RWPE2 (cell line): Measurements from ENCODE around the gene FAM177A1.
"Not testable (repeated sequence)": the region's sequence is repeated elsewhere in the genome, so short reads cannot be mapped to it uniquely, and the experiment has no call there.

ENCODE experiments used
- ATAC-seq: fragments of 200-7000 bp; cut with Tn5 transposase; 3 replicates; pipeline ENCODE4 v1.9.1; 2021; ENCODE audit warnings: low read depth
- DNase-seq: peaks from one replicate; pipeline ENCODE4 v3.0.0-alpha.2; 2020; ENCODE audit warnings: low spot score
- H3K27ac ChIP-seq: fragments of 450-650 bp; 2 replicates; pipeline ENCODE4 v1.5.1; 2017; ENCODE audit warnings: mild to moderate bottlenecking; ENCODE audit not compliant: poor library complexity, severe bottlenecking
- H3K27me3 ChIP-seq: fragments of 250-450 bp; sonication (Bioruptor Pico); 2 replicates; pipeline ENCODE4 v1.5.1; 2021; ENCODE audit warnings: mild to moderate bottlenecking, moderate library complexity; ENCODE audit not compliant: insufficient read depth, poor library complexity, severe bottlenecking
- H3K36me3 ChIP-seq: fragments of 250-450 bp; sonication (Bioruptor Pico); 2 replicates; pipeline ENCODE4 v1.5.1; 2020; ENCODE audit warnings: low read depth, mild to moderate bottlenecking, moderate library complexity
- H3K4me1 ChIP-seq: fragments of 250-450 bp; sonication (Bioruptor Pico); 2 replicates; pipeline ENCODE4 v1.5.1; 2021; ENCODE audit warnings: mild to moderate bottlenecking, moderate library complexity; ENCODE audit not compliant: insufficient read depth, poor library complexity, severe bottlenecking
- H3K4me3 ChIP-seq: fragments of 250-450 bp; sonication (Bioruptor Pico); 2 replicates; pipeline ENCODE4 v1.5.1; 2021; ENCODE audit warnings: mild to moderate bottlenecking, moderate library complexity; ENCODE audit not compliant: severe bottlenecking
- H3K9me3 ChIP-seq: fragments of 250-450 bp; sonication (Bioruptor Pico); 2 replicates; pipeline ENCODE4 v1.5.1; 2021; ENCODE audit warnings: mild to moderate bottlenecking, moderate library complexity; ENCODE audit not compliant: severe bottlenecking
- TF ChIP-seq, protein P1 (sequence below): fragments of 450-650 bp; IDR thresholded peaks from one replicate; pipeline ENCODE4 v1.5.1; 2017; ENCODE audit warnings: mild to moderate bottlenecking, moderate library complexity; ENCODE audit not compliant: poor library complexity, severe bottlenecking

FAM177A1 gene

DNA sequence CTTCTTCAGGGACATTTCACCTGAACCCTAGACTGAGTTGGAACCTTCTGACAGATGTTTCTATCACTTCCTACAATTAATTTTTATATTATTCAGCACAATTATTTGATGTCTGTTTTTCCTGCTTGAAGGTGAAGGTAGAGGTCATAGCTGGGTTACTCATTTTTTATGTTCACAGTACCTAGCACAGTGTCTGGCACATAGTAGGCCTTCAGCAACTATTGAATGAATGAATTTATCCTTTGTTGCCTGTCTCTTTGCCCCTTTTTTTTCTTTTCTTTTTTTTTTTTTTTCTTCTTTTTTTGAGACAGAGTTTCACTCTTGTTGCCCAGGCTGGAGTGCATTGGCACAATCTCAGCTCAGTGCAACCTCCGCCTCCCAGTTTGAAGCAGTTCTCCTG, 29.5 kb upstream of the FAM177A1 start:
- Histone ChIP-seq H3K9me3 (no peaks in the 10 kb centered on the region), H3K36me3 (peaks cover 96% of the 10 kb centered on the region), H3K27me3 (no peaks in the 10 kb centered on the region), H3K4me1 (no peaks in the 10 kb centered on the region), H3K27ac (no peak overlapping the region), H3K4me3 (no peak overlapping the region)
- DNase-seq (no peak), ATAC-seq (no peak)
- TF ChIP-seq, protein P1, sequence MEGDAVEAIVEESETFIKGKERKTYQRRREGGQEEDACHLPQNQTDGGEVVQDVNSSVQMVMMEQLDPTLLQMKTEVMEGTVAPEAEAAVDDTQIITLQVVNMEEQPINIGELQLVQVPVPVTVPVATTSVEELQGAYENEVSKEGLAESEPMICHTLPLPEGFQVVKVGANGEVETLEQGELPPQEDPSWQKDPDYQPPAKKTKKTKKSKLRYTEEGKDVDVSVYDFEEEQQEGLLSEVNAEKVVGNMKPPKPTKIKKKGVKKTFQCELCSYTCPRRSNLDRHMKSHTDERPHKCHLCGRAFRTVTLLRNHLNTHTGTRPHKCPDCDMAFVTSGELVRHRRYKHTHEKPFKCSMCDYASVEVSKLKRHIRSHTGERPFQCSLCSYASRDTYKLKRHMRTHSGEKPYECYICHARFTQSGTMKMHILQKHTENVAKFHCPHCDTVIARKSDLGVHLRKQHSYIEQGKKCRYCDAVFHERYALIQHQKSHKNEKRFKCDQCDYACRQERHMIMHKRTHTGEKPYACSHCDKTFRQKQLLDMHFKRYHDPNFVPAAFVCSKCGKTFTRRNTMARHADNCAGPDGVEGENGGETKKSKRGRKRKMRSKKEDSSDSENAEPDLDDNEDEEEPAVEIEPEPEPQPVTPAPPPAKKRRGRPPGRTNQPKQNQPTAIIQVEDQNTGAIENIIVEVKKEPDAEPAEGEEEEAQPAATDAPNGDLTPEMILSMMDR = no peak

DNA sequence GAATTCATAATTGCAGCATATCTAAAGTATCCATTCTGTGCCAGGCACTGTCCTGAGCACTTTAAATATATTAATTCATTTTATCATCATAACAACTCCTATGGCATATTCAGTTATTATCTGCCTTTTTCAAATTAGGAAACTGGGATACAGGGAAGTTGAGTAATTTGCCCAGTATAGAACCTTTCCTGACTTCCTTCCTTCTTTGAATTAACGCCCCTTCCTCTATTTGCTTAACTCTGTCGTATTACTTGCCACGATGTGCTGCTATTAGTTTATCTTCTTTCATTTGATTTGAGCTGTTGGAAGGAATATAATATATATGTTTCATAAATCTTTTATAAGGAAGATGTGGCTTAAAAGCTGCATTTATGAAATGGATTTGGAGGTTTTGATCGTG, 25.4 kb upstream of the FAM177A1 start:
- peaks cover 95% of the 10 kb centered on the region for H3K36me3 ChIP-seq
- no peak for ATAC-seq
- H3K27ac ChIP-seq = no peak overlapping the region

GRCh38 chr14:35028435-35028834, 17.6 kb upstream of the FAM177A1 start:
- TF ChIP-seq, protein P1 = no peak
- H3K36me3 ChIP-seq = peaks cover 88% of the 10 kb centered on the region

More for the DNA sequence above, 25.4 kb upstream of the FAM177A1 start:
- TF ChIP-seq, protein P1 = no peak
- H3K4me1 ChIP-seq = peaks cover 2% of the 10 kb centered on the region
- DNase-seq = no peak
- H3K27me3 ChIP-seq = no peaks in the 10 kb centered on the region
- no peaks in the 10 kb centered on the region for H3K9me3 ChIP-seq
- H3K4me3 ChIP-seq = no peak overlapping the region

GRCh38 chr14:35032562-35032961, 13.5 kb upstream of the FAM177A1 start:
- Histone ChIP-seq H3K27me3 (no peaks in the 10 kb centered on the region), H3K4me1 (no peaks in the 10 kb centered on the region), H3K36me3 (peaks cover 53% of the 10 kb centered on the region), H3K9me3 (peaks cover 5% of the 10 kb centered on the region), H3K27ac (no peak overlapping the region), H3K4me3 (no peak overlapping the region)
- DNase-seq = no peak
- TF ChIP-seq, protein P1 = no peak
- no peak for ATAC-seq

More at GRCh38 chr14:35028435-35028834, 17.6 kb upstream of the FAM177A1 start:
- Histone ChIP-seq H3K27me3 (no peaks in the 10 kb centered on the region), H3K4me3 (no peak overlapping the region), H3K9me3 (no peaks in the 10 kb centered on the region), H3K27ac (no peak overlapping the region), H3K4me1 (peaks cover 2% of the 10 kb centered on the region)
- DNase-seq (no peak), ATAC-seq (no peak)

- peaks cover 5% of the 10 kb centered on the region for H3K4me1 ChIP-seq
- no peaks in the 10 kb centered on the region for H3K27me3 ChIP-seq
- DNase-seq = no peak
- TF ChIP-seq, protein P1 = no peak
- ATAC-seq = no peak
- H3K9me3 ChIP-seq = peaks cover 5% of the 10 kb centered on the region
- H3K27ac ChIP-seq = no peak overlapping the region
- peaks cover 34% of the 10 kb centered on the region for H3K36me3 ChIP-seq
- no peak overlapping the region for H3K4me3 ChIP-seq
Observed at GRCh38 chr14:35034440-35034833, 11.6 kb upstream of the FAM177A1 start.

GRCh38 chr14:35034944-35035554, 11.0 kb upstream of the FAM177A1 start:
- DNase-seq, H3K4me1 ChIP-seq, H3K27ac ChIP-seq, H3K4me3 ChIP-seq, H3K9me3 ChIP-seq, ATAC-seq, H3K27me3 ChIP-seq: not testable (repeated sequence)
- H3K36me3 ChIP-seq = peaks cover 32% of the 10 kb centered on the region

DNA sequence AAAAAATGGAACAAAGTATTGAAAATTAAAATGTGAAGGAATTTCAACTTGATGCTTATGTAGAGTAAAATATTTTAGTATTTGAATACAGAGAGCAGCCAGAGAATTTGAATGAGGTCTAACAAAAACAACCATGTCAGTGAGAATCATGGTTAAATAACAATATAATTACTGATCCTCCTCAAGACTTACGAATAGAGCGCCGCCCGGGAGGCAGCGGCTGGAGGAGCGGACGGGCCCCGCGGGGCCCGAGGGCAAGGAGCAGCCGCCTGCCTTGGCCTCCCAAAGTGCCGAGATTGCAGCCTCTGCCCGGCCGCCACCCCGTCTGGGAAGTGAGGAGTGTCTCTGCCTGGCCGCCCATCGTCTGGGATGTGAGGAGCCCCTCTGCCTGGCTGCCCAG, 7.8 kb upstream of the FAM177A1 start:
- not testable (repeated sequence) for ATAC-seq

More for the DNA sequence above, 7.8 kb upstream of the FAM177A1 start:
- not testable (repeated sequence) for H3K9me3 ChIP-seq, DNase-seq, H3K27me3 ChIP-seq, H3K36me3 ChIP-seq, H3K27ac ChIP-seq, H3K4me1 ChIP-seq, H3K4me3 ChIP-seq
